ENCODE measurements around the gene CCDC110.
"Not testable (repeated sequence)": the region's sequence is repeated elsewhere in the genome, so short reads cannot be mapped to it uniquely, and the experiment has no call there.

Gene CCDC110

GRCh38 chr4:185471235-185472102 is at the start of gene CCDC110:
CCDC110 (minus strand) TSS chr4:185471733; CDS start chr4:185471683, 50 bp downstream.
- DNase-seq = peak; percentile 16 to 53

- DNase-seq = no peak
These were observed 48.6 kb upstream of the CCDC110 start for GRCh38 chr4:185520119-185520518.

- no peak for DNase-seq
These were observed 47.0 kb upstream of the CCDC110 start for GRCh38 chr4:185518494-185518893.

- DNase-seq = no peak
These were observed 46.5 kb upstream of the CCDC110 start for GRCh38 chr4:185518069-185518468.

- no peak for DNase-seq
These were observed 43.7 kb upstream of the CCDC110 start for GRCh38 chr4:185515248-185515647.

- DNase-seq = no peak
These were observed 42.7 kb upstream of the CCDC110 start for GRCh38 chr4:185514182-185514697.

- no peak for DNase-seq
These were observed 42.1 kb upstream of the CCDC110 start for GRCh38 chr4:185513489-185514181.

- DNase-seq = no peak
These were observed 41.0 kb upstream of the CCDC110 start for GRCh38 chr4:185512516-185512915.

GRCh38 chr4:185511243-185511642 is 39.7 kb upstream of the CCDC110 start:
- DNase-seq = not testable (repeated sequence)

GRCh38 chr4:185510806-185511205 is 39.3 kb upstream of the CCDC110 start:
- DNase-seq = no peak

GRCh38 chr4:185508181-185508580 is 36.6 kb upstream of the CCDC110 start:
- no peak for DNase-seq

- DNase-seq = no peak
These were observed 34.9 kb upstream of the CCDC110 start for GRCh38 chr4:185506422-185506821.

- DNase-seq = no peak
These were observed 32.8 kb upstream of the CCDC110 start for GRCh38 chr4:185504098-185505047.

- no peak for DNase-seq
These were observed 30.9 kb upstream of the CCDC110 start for GRCh38 chr4:185502386-185502785.

GRCh38 chr4:185500576-185500975 is 29.0 kb upstream of the CCDC110 start:
- DNase-seq = no peak

GRCh38 chr4:185500035-185500434 is 28.5 kb upstream of the CCDC110 start:
- no peak for DNase-seq

- DNase-seq = no peak
These were observed 17.1 kb upstream of the CCDC110 start for GRCh38 chr4:185488650-185489049.

- no peak for DNase-seq
These were observed 9.9 kb upstream of the CCDC110 start for GRCh38 chr4:185481401-185481800.

- DNase-seq = no peak
These were observed 8.6 kb upstream of the CCDC110 start for GRCh38 chr4:185480016-185480732.

- DNase-seq = no peak
These were observed 8.0 kb upstream of the CCDC110 start for GRCh38 chr4:185479507-185479971.

- DNase-seq = no peak
These were observed 1.7 kb upstream of the CCDC110 start for GRCh38 chr4:185473247-185473646.

GRCh38 chr4:185472103-185472542 is 590 bp upstream of the CCDC110 start:
- no peak for DNase-seq

Data from cerebellar nuclear complex (tissue), 1 donor.